ENCODE measurements around the gene NWD2.
"Not testable (repeated sequence)": the region's sequence is repeated elsewhere in the genome, so short reads cannot be mapped to it uniquely, and the experiment has no call there.

DNA sequence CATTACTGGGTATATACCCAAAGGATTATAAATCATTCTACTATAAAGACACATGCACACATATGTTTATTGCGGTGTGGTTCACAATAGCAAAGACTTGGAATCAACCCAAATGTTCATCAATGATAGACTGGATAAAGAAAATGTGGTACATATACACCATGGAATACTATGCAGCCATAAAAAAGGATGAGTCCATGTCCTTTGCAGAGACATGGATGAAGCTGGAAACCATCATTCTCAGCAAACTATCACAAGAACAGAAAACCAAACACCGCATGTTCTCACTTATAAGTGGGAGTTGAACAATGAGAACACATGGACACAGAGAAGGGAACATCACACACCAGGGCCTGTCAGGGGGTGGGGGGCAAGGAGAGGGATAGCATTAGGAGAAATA, 169.1 kb downstream of the NWD2 start:
- TF ChIP-seq CTCF (IDR thresholded peaks at IDR 0.05; ENCODE audit: borderline replicate concordance, extremely low read depth, low read length, poor library complexity, severe bottlenecking); EZH2 (IDR thresholded peaks at IDR 0.05; ENCODE audit: borderline replicate concordance, low read depth, low read length, severe bottlenecking): not testable (repeated sequence)
